ENCODE data around the gene SSC5D.
A peak's percentile ranks its signal among the peaks of the same experiment; 100 is the strongest.

The SSC5D gene

DNA sequence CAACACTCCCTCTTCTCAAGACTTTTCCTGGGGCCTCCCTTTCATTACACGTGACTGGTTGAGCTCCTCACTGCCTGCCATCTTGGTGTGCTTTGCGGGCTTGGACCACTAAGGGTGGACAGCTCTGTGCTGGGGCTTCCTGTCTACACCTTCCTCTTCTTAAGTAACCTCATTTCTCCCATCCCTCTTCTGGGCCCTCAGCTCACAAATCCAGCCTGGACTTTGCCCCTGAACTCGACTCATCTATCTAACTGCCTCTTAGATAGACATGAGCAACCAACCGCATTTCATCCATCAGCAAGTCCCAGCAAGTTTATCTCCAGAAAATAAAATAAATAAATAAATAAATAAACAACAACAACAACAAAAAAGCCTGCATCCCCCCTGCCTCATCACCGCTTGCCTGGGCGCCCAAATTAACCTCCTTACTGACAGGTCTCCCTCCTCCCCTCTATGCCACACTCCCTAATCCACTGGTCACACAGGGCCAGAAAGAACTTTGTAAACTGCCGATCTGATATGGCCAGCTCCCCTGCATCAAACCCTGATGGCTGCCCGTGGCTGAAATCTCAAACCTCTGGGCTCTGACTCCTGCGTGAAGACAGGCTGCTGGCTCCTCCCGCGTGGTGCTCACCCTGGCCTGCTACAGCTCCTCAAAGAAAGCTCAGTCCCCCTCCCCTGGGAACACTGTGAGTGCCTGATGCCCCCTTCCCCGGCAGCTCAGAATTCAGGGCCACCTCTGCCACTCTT, 34.5 kb upstream of the SSC5D start:
- no peak for DNase-seq
- TF ChIP-seq, protein P1, sequence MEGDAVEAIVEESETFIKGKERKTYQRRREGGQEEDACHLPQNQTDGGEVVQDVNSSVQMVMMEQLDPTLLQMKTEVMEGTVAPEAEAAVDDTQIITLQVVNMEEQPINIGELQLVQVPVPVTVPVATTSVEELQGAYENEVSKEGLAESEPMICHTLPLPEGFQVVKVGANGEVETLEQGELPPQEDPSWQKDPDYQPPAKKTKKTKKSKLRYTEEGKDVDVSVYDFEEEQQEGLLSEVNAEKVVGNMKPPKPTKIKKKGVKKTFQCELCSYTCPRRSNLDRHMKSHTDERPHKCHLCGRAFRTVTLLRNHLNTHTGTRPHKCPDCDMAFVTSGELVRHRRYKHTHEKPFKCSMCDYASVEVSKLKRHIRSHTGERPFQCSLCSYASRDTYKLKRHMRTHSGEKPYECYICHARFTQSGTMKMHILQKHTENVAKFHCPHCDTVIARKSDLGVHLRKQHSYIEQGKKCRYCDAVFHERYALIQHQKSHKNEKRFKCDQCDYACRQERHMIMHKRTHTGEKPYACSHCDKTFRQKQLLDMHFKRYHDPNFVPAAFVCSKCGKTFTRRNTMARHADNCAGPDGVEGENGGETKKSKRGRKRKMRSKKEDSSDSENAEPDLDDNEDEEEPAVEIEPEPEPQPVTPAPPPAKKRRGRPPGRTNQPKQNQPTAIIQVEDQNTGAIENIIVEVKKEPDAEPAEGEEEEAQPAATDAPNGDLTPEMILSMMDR (IDR thresholded peaks at IDR 0.05; ENCODE audit: low read depth, low read length) = no peak

DNA sequence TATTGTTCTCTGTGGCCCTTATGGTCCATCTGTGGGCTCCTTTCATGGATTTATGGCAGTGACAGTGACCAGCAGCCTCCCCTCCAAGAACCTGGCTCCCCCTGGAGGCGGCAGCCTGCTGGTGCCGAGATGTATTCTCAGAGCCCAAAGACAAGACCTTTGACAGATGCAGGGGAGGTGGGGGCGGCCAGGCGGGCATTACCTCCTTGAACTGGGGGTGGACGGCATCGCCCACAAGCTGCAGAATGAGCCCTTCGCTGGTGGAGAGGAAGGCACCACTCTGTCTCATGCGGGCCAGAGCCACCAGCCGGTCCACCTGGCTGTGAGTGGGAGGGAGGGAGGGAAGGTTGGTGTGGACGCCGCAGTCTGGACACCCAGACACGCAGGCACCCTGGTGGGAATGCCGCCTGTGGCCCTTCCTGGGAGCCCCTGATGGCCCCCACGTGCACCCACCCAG, 33.4 kb upstream of the SSC5D start:
- peak; percentile 73 for DNase-seq
- Histone ChIP-seq H3K9me3 (no peaks in the 10 kb centered on the region), H3K27me3 (peaks cover 13% of the 10 kb centered on the region), H3K36me3 (peaks cover 3% of the 10 kb centered on the region; the same call in 1 of the 2 replicates), H3K4me3 (ENCODE audit: low read depth, low read length) (no peak overlapping the region), H3K4me1 (peaks cover 3% of the 10 kb centered on the region)
- TF ChIP-seq, protein P1 (IDR thresholded peaks at IDR 0.05; ENCODE audit: low read depth, low read length) = peak; percentile 84

More for the DNA sequence above, 34.5 kb upstream of the SSC5D start:
- no peaks in the 10 kb centered on the region for H3K9me3 ChIP-seq
- no peaks in the 10 kb centered on the region for H3K4me1 ChIP-seq
- H3K27me3 ChIP-seq = peaks cover 19% of the 10 kb centered on the region
- no peak overlapping the region for H3K4me3 ChIP-seq (ENCODE audit: low read depth, low read length)
- H3K36me3 ChIP-seq = peaks cover 3% of the 10 kb centered on the region; the same call in 1 of the 2 replicates

- TF ChIP-seq, protein P1 (IDR thresholded peaks at IDR 0.05; ENCODE audit: low read depth, low read length) = no peak
- Histone ChIP-seq H3K36me3 (peaks cover 3% of the 10 kb centered on the region; the same call in 1 of the 2 replicates), H3K4me1 (peaks cover 9% of the 10 kb centered on the region), H3K9me3 (no peaks in the 10 kb centered on the region), H3K4me3 (ENCODE audit: low read depth, low read length) (no peak overlapping the region), H3K27me3 (peaks cover 13% of the 10 kb centered on the region)
- DNase-seq = no peak
Measured at GRCh38 chr19:55455576-55456235, 32.5 kb upstream of the SSC5D start.

DNA sequence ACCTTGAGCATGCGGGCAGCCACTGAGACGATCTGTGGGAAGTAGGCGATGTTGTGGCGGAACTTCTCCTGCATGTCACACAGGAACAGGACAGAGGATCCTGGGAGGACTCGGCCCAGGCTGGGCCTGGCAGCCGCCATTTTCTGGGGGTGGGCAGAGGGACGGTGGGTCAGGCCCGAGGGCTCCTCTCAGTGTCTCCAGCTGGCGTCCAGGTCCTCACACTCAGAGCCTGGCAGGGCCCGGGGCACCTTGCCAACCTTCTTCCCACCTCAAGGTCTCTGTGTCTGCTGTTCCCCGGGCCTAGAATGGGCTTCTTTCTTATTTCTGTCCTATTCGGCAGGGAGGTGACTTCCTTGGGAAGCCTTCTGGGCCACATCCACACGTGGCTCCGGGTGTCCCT, 31.9 kb upstream of the SSC5D start:
- Histone ChIP-seq H3K9me3 (no peaks in the 10 kb centered on the region), H3K27me3 (peaks cover 11% of the 10 kb centered on the region), H3K4me3 (ENCODE audit: low read depth, low read length) (no peak overlapping the region), H3K4me1 (peaks cover 10% of the 10 kb centered on the region), H3K36me3 (peaks cover 3% of the 10 kb centered on the region; the same call in 1 of the 2 replicates)
- TF ChIP-seq, protein P1 (IDR thresholded peaks at IDR 0.05; ENCODE audit: low read depth, low read length) = no peak
- DNase-seq = no peak

DNA sequence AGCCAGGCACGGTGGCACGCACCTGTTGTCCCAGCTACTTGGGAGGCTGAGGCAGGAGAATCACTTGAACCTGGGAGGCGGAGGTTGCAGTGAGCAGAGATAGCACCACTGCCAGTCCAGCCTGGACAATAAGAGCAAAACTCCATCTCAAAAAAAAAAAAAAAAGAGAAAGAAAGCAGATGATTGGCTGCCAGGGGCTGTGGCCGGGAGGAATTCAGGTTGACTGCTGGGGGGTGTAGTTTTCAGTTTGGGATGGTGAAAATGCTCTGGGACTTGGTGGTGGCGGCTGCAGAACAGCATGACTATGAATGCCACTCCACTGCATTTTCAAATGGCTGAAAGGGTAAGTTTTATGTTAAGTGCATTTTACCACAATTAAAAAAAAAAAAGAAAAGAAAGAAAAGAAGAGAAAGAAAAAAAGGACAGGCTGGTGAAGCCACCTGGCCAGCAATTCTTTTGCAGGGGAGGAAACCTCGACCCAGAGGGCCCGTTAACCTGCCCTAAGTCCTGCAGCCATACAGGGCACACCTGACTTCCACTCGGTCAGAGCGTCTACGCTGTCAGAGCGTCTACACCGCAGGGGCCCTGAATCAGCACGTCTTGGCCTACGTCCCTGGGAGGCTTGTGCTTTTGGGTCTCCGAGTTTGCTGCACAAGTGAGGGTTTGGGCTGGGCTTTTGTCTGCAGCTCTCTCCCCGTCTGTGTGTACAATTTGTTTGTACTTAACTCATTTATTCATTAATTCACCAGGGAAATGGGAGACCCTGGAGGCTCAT, 30.4 kb upstream of the SSC5D start:
- TF ChIP-seq, protein P1 (IDR thresholded peaks at IDR 0.05; ENCODE audit: low read depth, low read length) = no peak
- peaks cover 3% of the 10 kb centered on the region; the same call in 1 of the 2 replicates for H3K36me3 ChIP-seq

More for the DNA sequence above, 30.4 kb upstream of the SSC5D start:
- no peak overlapping the region for H3K4me3 ChIP-seq (ENCODE audit: low read depth, low read length)
- no peaks in the 10 kb centered on the region for H3K27me3 ChIP-seq
- DNase-seq = no peak
- H3K4me1 ChIP-seq = peaks cover 10% of the 10 kb centered on the region
- H3K9me3 ChIP-seq = no peaks in the 10 kb centered on the region
